Measurements from ENCODE around the gene MRPS18A.

- TF ChIP-seq, protein P1, sequence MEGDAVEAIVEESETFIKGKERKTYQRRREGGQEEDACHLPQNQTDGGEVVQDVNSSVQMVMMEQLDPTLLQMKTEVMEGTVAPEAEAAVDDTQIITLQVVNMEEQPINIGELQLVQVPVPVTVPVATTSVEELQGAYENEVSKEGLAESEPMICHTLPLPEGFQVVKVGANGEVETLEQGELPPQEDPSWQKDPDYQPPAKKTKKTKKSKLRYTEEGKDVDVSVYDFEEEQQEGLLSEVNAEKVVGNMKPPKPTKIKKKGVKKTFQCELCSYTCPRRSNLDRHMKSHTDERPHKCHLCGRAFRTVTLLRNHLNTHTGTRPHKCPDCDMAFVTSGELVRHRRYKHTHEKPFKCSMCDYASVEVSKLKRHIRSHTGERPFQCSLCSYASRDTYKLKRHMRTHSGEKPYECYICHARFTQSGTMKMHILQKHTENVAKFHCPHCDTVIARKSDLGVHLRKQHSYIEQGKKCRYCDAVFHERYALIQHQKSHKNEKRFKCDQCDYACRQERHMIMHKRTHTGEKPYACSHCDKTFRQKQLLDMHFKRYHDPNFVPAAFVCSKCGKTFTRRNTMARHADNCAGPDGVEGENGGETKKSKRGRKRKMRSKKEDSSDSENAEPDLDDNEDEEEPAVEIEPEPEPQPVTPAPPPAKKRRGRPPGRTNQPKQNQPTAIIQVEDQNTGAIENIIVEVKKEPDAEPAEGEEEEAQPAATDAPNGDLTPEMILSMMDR (IDR thresholded peaks at IDR 0.05) = no peak
- TF ChIP-seq POLR2A (IDR thresholded peaks at IDR 0.05) (no peak), EP300 (IDR thresholded peaks at IDR 0.05) (no peak)
Observed at GRCh38 chr6:43695967-43696291, 8.3 kb upstream of the MRPS18A start.

Data from tibial nerve (tissue), 4 donors.